Thoracic aorta (tissue), 2 donors: Measurements from ENCODE around the gene SPTBN4. TPM values are rescaled to one million over a fixed set of nuclear protein-coding genes. Genes with fewer than 3 reads are reported as not detected.

Experiments
- ATAC-seq: fragments of 150-250 bp; one replicate; pipeline ENCODE4 v1.8.0; 2017; ENCODE audit warnings: low read depth; ENCODE audit not compliant: insufficient number of reproducible peaks, low FRiP score
- DNase-seq: peaks from one replicate; pipeline ENCODE4 v3.0.0-alpha.2; 2020; ENCODE audit warnings: low spot score
- H3K27ac ChIP-seq, 2 donors: fragments of 200-600 bp; sonication (generic); 1 replicate in 1 of 2; 2 replicates in 1 of 2; pipeline ENCODE4 v1.5.1; 2016; ENCODE audit warnings: mild to moderate bottlenecking in 2 of 2, moderate library complexity in 2 of 2
- H3K27me3 ChIP-seq: fragments of 200-600 bp; sonication (generic); replicated peaks from 2 replicates; pipeline ENCODE4 v1.6.0; 2016; ENCODE audit warnings: mild to moderate bottlenecking; ENCODE audit not compliant: insufficient read depth
- H3K36me3 ChIP-seq: fragments of 200-600 bp; sonication (generic); one replicate; pipeline ENCODE4 v1.5.1; 2016
- H3K4me1 ChIP-seq, 2 donors: fragments of 200-600 bp; sonication (generic); 1 replicate in 1 of 2; 2 replicates in 1 of 2; pipeline versions ENCODE4 v1.5.1 to v1.6.0; 2016; ENCODE audit warnings: low read depth in 2 of 2, mild to moderate bottlenecking in 1 of 2; ENCODE audit not compliant: control insufficient read depth in 1 of 2
- H3K4me3 ChIP-seq: fragments of 200-600 bp; sonication (generic); 2 replicates; pipeline ENCODE4 v1.5.1; 2016; ENCODE audit warnings: mild to moderate bottlenecking
- H3K9me3 ChIP-seq: fragments of 200-600 bp; sonication (generic); 2 replicates; pipeline ENCODE4 v1.5.1; 2016
- CTCF ChIP-seq: fragments of 200-600 bp; sonication (generic); IDR thresholded peaks from one replicate; pipeline ENCODE4 v1.5.1; 2019; ENCODE audit warnings: antibody characterized with exemption
- total RNA-seq, 2 donors: library from RNA; depleted of rRNA; stranded (reverse); fragments of >200 nt; gene quantifications; one replicate each; pipeline versions ENCODE4 v1.1.0 to v1.2.3, GENCODE V29; 2016

SPTBN4 gene
- 1 to 10 TPM; 2.0 to 7.0 TPM for total RNA-seq

GRCh38 chr19:40466985-40467734, at the start of gene SPTBN4:
TSS of gene SPTBN4 (plus strand) at chr19:40467001. CDS start at chr19:40472622, 5,621 bp downstream.
- H3K27ac ChIP-seq: peak within 1 kb of the TSS; percentile 35 to 49
- no peak for TF ChIP-seq CTCF
- peaks cover 14 to 25% of the 10 kb centered on the region in 2 donors for H3K4me1 ChIP-seq
- H3K4me3 ChIP-seq: peak within 1 kb of the TSS; percentile 83
- H3K9me3 ChIP-seq: no peaks in the 10 kb centered on the region
- DNase-seq (no peak), ATAC-seq (no peak)
- no peaks in the 10 kb centered on the region for H3K27me3 ChIP-seq
- no peaks in the 10 kb centered on the region for H3K36me3 ChIP-seq

GRCh38 chr19:40417643-40417981, 49.2 kb upstream of the SPTBN4 start:
- no peak overlapping the region for H3K4me3 ChIP-seq
- H3K9me3 ChIP-seq: no peaks in the 10 kb centered on the region
- H3K27me3 ChIP-seq: no peaks in the 10 kb centered on the region
- no peak for TF ChIP-seq CTCF
- peaks cover 8 to 13% of the 10 kb centered on the region in 2 donors for H3K4me1 ChIP-seq
- ATAC-seq (no peak), DNase-seq (no peak)
- H3K36me3 ChIP-seq: peaks cover 3% of the 10 kb centered on the region
- no peak overlapping the region for H3K27ac ChIP-seq

GRCh38 chr19:40418040-40418439, 48.8 kb upstream of the SPTBN4 start:
- no peak for TF ChIP-seq CTCF
- no peak overlapping the region for H3K27ac ChIP-seq
- H3K36me3 ChIP-seq: peaks cover 7% of the 10 kb centered on the region
- H3K9me3 ChIP-seq: no peaks in the 10 kb centered on the region
- H3K4me1 ChIP-seq: peaks cover 8 to 18% of the 10 kb centered on the region in 2 donors
- no peak overlapping the region for H3K4me3 ChIP-seq
- no peaks in the 10 kb centered on the region for H3K27me3 ChIP-seq
- ATAC-seq (no peak), DNase-seq (no peak)

- Histone ChIP-seq H3K36me3 (peaks cover 11% of the 10 kb centered on the region), H3K4me3 (no peak overlapping the region), H3K4me1 (peaks cover 14 to 29% of the 10 kb centered on the region in 2 donors), H3K27me3 (no peaks in the 10 kb centered on the region), H3K9me3 (no peaks in the 10 kb centered on the region), H3K27ac (no peak overlapping the region)
- no peak for TF ChIP-seq CTCF
- ATAC-seq (no peak), DNase-seq (no peak)
These were observed 47.7 kb upstream of the SPTBN4 start for GRCh38 chr19:40419066-40419612.

- no peak for ATAC-seq
- no peak overlapping the region for H3K27ac ChIP-seq
These were observed 47.0 kb upstream of the SPTBN4 start for GRCh38 chr19:40419780-40420179.

More at GRCh38 chr19:40419780-40420179, 47.0 kb upstream of the SPTBN4 start:
- Histone ChIP-seq H3K4me1 (peaks cover 19 to 29% of the 10 kb centered on the region in 2 donors), H3K27me3 (no peaks in the 10 kb centered on the region), H3K9me3 (no peaks in the 10 kb centered on the region), H3K4me3 (no peak overlapping the region), H3K36me3 (peaks cover 11% of the 10 kb centered on the region)
- DNase-seq: no peak
- TF ChIP-seq CTCF: no peak
